Measurements from ENCODE around the gene REV3L.

Gene REV3L

GRCh38 chr6:111252726-111253125, 230.3 kb downstream of the REV3L start:
- TF ChIP-seq CTCF (conservative IDR thresholded peaks at IDR 0.05; ENCODE audit: low read depth, low read length), result no peak
- no peak overlapping the region for H3K4me3 ChIP-seq (ENCODE audit: low read length)
- no peak for DNase-seq (ENCODE audit: low read depth)

- TF ChIP-seq CTCF (conservative IDR thresholded peaks at IDR 0.05; ENCODE audit: low read depth, low read length), result no peak
- H3K4me3 ChIP-seq (ENCODE audit: low read length), result no peak overlapping the region
- no peak for DNase-seq (ENCODE audit: low read depth)
Measured at GRCh38 chr6:111250791-111251354, 232.1 kb downstream of the REV3L start.
